Measurements from ENCODE around the gene CDH4. TPM values are rescaled to one million over a fixed set of nuclear protein-coding genes. Genes with fewer than 3 reads are reported as not detected.

The CDH4 gene
- total RNA-seq, 1 experiment from 2014 or later = not detected

DNA sequence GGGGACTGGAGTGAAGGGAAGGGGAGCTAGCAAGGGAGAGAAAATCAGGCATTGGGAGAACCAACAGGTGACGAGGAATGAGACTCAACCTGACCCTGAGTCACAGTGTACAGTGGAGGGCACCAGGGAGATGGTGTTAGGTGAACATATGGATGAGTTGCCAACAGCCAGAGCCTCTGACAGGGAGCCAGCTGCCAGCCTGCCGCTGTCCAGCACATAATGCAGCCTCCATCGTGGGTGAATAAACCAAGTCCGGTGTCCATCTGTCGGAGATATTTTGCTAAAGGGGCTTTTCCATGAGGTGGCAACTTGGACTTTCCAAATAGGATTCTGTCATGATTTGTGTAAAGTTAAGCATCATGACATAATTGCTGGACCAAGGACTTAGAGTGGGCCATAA, 88.1 kb downstream of the CDH4 start:
- Histone ChIP-seq H3K9me2 (ENCODE audit: insufficient read depth) (no peaks in the 10 kb centered on the region), H3F3A (ENCODE audit: insufficient read depth, low read depth) (no peaks in the 10 kb centered on the region), H3K79me2 (ENCODE audit: low read depth) (no peaks in the 10 kb centered on the region), H3K4me3 (no peak overlapping the region), H3K27ac (no peak overlapping the region), H3K4me2 (no peak overlapping the region), H3K27me3 (ENCODE audit: insufficient read depth, low read depth) (peaks cover 71% of the 10 kb centered on the region), H3K9me3 (ENCODE audit: insufficient read depth, low read depth) (no peaks in the 10 kb centered on the region), H3K36me3 (ENCODE audit: low read depth) (no peaks in the 10 kb centered on the region), H2AFZ (no peak overlapping the region), H4K20me1 (ENCODE audit: insufficient read depth) (0 out of 2 replicates have a peak, but pooled peaks cover 6% of the 10 kb centered on the region), H3K4me1 (replicated peaks; ENCODE audit: insufficient read depth) (no peaks in the 10 kb centered on the region)
- BruUV-seq (replicated peaks) = no TSS peak
- ChIA-PET POLR2A (ENCODE audit: unreplicated experiment) (no interaction called here), CTCF (no interaction called here)
- intact Hi-C loops (cut with micrococcal nuclease; ENCODE audit: unreplicated experiment) = no loop called here
- no peak for DNase-seq
- TF ChIP-seq, protein P1, sequence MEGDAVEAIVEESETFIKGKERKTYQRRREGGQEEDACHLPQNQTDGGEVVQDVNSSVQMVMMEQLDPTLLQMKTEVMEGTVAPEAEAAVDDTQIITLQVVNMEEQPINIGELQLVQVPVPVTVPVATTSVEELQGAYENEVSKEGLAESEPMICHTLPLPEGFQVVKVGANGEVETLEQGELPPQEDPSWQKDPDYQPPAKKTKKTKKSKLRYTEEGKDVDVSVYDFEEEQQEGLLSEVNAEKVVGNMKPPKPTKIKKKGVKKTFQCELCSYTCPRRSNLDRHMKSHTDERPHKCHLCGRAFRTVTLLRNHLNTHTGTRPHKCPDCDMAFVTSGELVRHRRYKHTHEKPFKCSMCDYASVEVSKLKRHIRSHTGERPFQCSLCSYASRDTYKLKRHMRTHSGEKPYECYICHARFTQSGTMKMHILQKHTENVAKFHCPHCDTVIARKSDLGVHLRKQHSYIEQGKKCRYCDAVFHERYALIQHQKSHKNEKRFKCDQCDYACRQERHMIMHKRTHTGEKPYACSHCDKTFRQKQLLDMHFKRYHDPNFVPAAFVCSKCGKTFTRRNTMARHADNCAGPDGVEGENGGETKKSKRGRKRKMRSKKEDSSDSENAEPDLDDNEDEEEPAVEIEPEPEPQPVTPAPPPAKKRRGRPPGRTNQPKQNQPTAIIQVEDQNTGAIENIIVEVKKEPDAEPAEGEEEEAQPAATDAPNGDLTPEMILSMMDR (conservative IDR thresholded peaks at IDR 0.05) = no peak
- TF ChIP-seq EZH2 (IDR thresholded peaks at IDR 0.05; ENCODE audit: low read depth) = no peak

DNA sequence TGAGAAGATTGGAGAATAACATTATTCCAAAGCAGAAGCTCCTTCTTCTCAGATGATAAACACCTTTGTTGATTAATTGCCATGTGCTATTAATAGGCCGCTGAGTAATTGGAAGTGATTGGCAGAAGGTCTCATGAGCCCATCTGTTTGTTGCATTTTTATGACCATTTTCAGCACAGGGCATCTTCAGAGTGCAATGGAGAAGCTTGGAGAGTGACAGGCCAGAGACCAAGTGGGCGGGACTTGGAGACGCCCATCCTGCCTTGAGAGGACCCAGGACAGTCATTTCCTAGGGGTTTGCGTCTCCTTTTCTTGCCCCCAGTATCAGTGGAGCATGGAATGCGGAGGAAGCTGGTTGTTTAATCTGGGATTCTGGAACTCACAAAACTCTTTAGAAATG, 89.5 kb downstream of the CDH4 start:
- intact Hi-C loops (cut with micrococcal nuclease; ENCODE audit: unreplicated experiment) = no loop called here
- Histone ChIP-seq H3K4me3 (no peak overlapping the region), H3K4me1 (replicated peaks; ENCODE audit: insufficient read depth) (no peaks in the 10 kb centered on the region), H3K27me3 (ENCODE audit: insufficient read depth, low read depth) (peaks cover 75% of the 10 kb centered on the region), H3K9me2 (ENCODE audit: insufficient read depth) (no peaks in the 10 kb centered on the region), H3K4me2 (no peak overlapping the region), H2AFZ (no peak overlapping the region), H3K27ac (no peak overlapping the region), H4K20me1 (ENCODE audit: insufficient read depth) (no peaks in the 10 kb centered on the region), H3K9me3 (ENCODE audit: insufficient read depth, low read depth) (no peaks in the 10 kb centered on the region), H3K79me2 (ENCODE audit: low read depth) (no peaks in the 10 kb centered on the region), H3K36me3 (ENCODE audit: low read depth) (no peaks in the 10 kb centered on the region), H3F3A (ENCODE audit: insufficient read depth, low read depth) (no peaks in the 10 kb centered on the region)
- DNase-seq = no peak
- CTCF ChIA-PET = no interaction called here
- TF ChIP-seq, protein P1 (conservative IDR thresholded peaks at IDR 0.05) = no peak
- TF ChIP-seq EZH2 (IDR thresholded peaks at IDR 0.05; ENCODE audit: low read depth) = no peak
- BruUV-seq (replicated peaks) = no TSS peak
- POLR2A ChIA-PET (ENCODE audit: unreplicated experiment) = no interaction called here

DNA sequence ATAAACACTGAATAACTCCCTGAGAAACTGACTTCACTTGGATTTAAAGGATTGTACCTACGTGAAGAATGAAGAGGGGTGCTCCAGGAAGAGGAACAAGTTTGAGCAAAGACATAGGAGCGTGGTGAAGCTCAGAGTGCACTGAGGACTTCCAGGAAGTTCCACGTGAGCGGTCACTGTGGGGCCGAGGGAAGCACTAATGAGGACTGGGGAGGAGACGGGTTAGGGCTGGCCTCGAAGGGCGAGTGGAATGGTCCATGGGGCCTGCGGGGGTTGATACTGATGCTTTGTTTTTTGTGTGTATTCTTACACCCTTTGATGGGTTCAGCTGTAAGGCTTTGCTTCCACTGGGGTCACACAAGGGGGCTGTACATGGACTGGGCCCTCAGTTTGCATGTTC, 91.9 kb downstream of the CDH4 start:
- ChIA-PET CTCF (no interaction called here), POLR2A (ENCODE audit: unreplicated experiment) (no interaction called here)
- H3K27me3 ChIP-seq (ENCODE audit: insufficient read depth, low read depth) = peaks cover 96% of the 10 kb centered on the region
- no peak overlapping the region for H3K27ac ChIP-seq
- intact Hi-C loops (cut with micrococcal nuclease; ENCODE audit: unreplicated experiment) = no loop called here
- H3K9me3 ChIP-seq (ENCODE audit: insufficient read depth, low read depth) = no peaks in the 10 kb centered on the region
- BruUV-seq (replicated peaks) = no TSS peak
- no peaks in the 10 kb centered on the region for H3K36me3 ChIP-seq (ENCODE audit: low read depth)
- no peaks in the 10 kb centered on the region for H3F3A ChIP-seq (ENCODE audit: insufficient read depth, low read depth)
- H3K4me1 ChIP-seq (replicated peaks; ENCODE audit: insufficient read depth) = no peaks in the 10 kb centered on the region
- DNase-seq = no peak
- H3K4me3 ChIP-seq = no peak overlapping the region
- no peaks in the 10 kb centered on the region for H3K9me2 ChIP-seq (ENCODE audit: insufficient read depth)
- no peak for TF ChIP-seq EZH2 (IDR thresholded peaks at IDR 0.05; ENCODE audit: low read depth)
- TF ChIP-seq, protein P1 (conservative IDR thresholded peaks at IDR 0.05) = no peak
- no peaks in the 10 kb centered on the region for H4K20me1 ChIP-seq (ENCODE audit: insufficient read depth)
- H2AFZ ChIP-seq = no peak overlapping the region
- H3K79me2 ChIP-seq (ENCODE audit: low read depth) = no peaks in the 10 kb centered on the region
- no peak overlapping the region for H3K4me2 ChIP-seq
